ENCODE measurements around the gene MPP3.
"Not testable (repeated sequence)": the region's sequence is repeated elsewhere in the genome, so short reads cannot be mapped to it uniquely, and the experiment has no call there.

Gene MPP3

GRCh38 chr17:43801844-43802243 is 31.1 kb downstream of the MPP3 start:
- no peak for DNase-seq

- DNase-seq: no peak
Measured at GRCh38 chr17:43800736-43801135, 32.2 kb downstream of the MPP3 start.

- no peak for DNase-seq
Measured at GRCh38 chr17:43799047-43799446, 33.9 kb downstream of the MPP3 start.

GRCh38 chr17:43798024-43798423 is 34.9 kb downstream of the MPP3 start:
- not testable (repeated sequence) for DNase-seq

DNA sequence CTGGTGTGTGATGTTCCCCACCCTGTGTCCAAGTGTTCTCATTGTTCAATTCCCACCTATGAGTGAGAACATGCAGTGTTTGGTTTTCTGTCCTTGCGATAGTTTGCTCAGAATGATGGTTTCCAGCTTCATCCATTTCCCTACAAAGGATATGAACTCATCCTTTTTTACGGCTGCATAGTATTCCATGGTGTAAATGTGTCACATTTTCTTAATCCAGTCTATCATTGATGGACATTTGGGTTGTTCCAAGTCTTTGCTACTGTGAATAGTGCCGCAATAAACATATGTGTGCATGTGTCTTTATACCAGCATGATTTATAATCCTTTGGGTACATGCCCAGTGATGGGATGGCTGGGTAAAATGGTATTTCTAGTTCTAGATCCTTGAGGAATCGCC is 40.3 kb downstream of the MPP3 start:
- not testable (repeated sequence) for DNase-seq

DNA sequence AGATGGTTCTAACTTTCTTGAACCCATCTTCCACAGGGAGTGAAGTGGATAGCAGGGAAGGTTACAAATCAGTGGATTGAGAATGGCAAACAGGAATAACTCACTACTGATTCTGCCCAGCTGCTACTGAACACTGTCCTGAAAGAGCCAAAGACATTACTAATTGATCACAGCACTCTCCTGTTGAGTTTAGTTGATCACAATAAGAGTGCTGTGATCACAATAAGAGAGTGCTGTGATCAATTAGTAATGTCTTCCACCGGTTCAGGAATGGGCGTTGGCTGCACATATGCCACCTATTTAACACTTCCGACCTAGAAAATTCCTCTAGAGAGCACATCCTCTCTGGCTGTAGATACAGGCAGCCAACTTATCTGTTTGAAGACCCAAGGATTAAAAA is 41.4 kb downstream of the MPP3 start:
- DNase-seq: peak; percentile 46

DNA sequence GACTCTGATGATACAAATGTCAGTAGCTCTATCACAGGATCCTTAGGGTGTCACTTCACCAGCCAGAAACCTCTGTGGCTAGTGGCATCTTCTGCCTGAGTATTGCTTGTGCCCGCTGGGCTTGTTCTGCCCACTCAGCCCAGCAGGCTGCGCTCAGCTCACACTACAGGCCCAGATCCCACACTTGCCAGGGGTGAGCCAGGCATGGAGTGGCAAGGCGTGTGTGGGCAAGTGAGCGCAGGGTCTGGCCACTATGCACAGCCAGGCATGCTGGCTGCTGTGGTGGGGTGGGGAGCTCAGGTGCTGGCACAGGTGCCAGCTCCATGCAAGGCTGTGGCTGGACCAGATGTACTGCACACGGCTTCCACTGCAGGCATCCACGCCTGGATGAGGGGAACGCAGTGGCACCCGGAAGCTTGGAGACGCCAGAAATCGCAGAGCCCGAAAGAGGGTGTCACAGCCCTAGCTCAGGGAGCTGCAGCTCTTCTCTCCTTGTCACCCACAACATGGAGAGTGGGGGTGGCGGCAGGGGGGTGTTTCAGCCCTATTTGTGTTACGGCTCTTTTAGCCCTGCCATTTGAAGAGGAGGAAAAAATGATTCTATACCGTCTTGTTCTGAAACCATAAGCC is 42.5 kb downstream of the MPP3 start:
- no peak for DNase-seq

GRCh38 chr17:43789482-43789881 is 43.5 kb downstream of the MPP3 start:
- DNase-seq: no peak

DNA sequence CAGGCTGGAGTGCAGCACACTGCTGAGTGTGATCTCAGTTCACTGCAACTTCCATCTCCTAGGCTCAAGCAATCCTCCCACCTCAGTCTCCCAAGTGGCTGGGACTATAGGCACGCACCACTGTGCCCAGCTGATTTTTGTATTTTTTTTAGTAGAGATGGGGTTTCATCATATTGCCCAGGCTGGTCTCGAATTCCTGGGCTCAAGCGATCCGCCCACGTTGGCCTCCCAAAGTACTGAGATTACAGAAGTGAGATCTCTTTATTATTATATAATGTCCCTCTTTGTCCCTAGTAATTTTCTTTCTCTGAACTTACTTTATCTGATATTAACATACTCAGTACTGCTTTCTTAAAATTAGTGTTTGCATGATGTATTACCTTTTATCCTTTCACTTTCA is 44.4 kb downstream of the MPP3 start:
- no peak for DNase-seq

DNA sequence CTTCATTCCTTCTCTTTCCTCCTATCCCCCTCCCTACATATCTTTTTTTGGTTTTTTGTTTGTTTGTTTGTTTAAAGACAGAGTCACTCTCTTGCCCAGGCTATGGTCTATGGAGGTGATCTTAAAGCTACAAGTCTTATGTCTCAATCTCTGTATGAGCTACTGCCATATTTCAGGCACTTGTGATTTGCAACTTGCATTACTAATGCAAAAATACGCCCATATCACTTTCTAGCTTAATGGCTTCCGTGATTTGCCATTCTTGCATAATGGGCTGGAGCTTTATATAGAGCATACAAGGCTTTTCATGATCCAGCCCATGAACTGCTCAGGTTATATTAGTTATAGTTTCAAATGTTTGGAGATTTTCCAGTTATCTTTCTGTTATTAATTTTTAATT is 45.2 kb downstream of the MPP3 start:
- DNase-seq: no peak

- DNase-seq: no peak
Measured at GRCh38 chr17:43784628-43785101, 48.3 kb downstream of the MPP3 start.

DNA sequence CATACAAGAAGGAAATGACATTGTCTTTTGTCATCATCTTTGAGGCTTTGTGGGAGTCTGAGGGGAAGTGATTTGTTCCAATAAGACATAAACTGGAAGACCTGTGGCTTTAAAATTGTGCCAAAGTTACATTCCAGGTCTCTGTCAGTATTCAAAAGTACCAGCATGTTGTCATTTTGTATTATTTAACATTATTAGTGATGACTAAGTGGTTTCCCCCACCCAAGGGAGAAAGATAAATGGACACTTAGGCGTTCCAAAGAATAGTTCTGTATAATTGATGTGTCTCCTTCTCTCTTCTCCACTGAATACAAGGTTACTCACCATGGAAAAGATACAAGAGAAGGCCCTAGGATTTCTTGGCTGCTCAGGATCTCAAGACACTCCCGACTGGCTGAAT is 48.9 kb downstream of the MPP3 start:
- no peak for DNase-seq

GRCh38 chr17:43782913-43783680 is 49.8 kb downstream of the MPP3 start:
- DNase-seq: no peak

- no peak for DNase-seq
Measured at GRCh38 chr17:43780135-43780534, 52.8 kb downstream of the MPP3 start, which contains the start of gene CFAP97D1. CFAP97D1 (plus strand) TSS chr17:43780435; CDS start chr17:43780463, 28 bp downstream.

DNA sequence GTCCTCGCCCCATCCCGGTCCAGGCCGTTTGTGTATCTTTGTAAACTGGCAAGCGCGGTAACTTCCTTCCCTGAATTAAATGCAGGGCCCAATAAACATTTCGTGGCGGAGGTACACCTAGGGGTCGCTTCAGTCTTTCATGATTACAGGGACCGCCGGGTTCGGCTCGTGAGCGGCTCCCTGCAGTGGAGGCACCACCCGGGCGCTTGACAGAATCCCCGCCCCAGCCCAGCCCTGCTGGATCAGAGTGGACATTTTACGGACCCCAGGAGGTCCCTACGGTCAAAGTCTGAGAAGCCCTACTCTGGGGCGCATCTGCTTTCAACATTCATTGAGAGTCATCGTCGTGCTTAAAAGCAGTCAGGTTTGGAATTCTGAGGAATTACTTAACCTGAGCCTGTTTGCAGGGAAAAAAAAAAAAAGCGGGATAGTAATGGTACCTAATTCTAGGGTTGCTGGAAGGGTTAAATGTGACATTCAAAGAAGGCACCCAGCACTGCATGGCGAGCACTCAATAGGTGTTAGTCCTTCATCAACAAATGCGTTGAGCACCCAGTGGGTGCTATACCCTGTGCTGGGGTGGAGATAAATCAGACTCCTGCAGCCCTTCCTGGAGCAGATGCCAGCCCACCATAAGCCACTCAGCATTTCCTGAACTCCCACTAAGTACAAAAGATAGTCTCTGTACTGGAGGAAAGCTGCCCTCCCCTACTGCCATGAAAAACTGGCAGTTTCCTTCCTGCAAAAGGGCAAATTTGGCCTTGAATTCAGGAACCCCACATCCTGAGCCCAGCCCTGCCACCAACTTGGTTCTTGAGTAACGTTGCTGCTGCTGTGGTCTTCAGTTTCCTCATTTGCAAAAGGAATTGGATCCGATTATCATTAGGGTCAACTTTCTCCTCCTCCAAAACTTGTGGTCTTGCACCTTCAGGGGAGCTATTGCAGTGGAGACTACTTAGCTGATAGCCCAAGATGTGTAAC is 53.5 kb downstream of the MPP3 start:
- peak; percentile 54 for DNase-seq

DNA sequence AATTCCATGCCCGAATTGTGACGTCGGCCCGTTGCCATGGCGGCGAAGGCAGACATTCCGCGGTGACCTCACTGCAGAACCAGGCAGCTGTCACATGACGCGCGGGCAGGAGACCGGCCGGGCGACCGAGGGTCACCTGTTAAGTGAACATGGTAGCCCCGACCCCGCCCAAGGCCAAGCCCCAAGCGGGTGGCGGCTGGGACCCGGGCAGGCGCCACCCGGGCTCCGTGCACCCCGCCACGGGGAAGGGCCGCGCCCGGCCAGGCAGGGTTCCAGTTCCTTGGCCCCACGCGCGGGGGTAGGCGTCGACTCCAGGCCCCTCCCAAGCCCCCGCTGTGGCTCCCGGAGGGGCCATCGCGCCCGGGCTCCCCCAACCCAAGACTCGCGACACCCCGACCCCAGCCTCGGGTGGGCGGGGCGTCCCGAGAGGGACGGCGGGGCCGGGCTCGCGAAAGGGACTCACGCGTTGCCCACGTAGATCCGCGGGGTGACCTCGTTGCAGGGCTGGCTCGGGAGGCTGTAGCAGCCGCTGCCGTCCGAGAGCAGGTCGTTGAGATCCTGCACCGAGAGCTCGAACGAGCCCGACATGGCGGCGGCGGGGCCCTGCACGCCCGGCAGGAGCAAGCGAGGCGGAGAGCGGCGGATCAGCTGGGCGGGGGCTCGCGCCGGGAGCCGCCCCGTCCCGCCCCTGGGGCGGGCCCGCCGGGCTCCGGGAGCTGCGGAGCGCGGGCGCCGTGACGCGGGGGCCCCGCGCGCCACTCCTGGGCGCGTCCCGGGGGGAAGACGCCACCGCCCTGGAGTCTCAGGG is 54.4 kb downstream of the MPP3 start, which contains the start of gene DUSP3:
TSS of gene DUSP3 (minus strand) at position 641 of the 808 bp plus-strand sequence. CDS start at position 588, 53 bp downstream.
- peak; percentile 78 for DNase-seq

GRCh38 chr17:43774304-43775250 is 58.4 kb downstream of the MPP3 start:
- DNase-seq: no peak

GRCh38 chr17:43772877-43773648 is 59.9 kb downstream of the MPP3 start:
- DNase-seq: peak; percentile 95

GRCh38 chr17:43771463-43771862 is 61.5 kb downstream of the MPP3 start:
- no peak for DNase-seq

DNA sequence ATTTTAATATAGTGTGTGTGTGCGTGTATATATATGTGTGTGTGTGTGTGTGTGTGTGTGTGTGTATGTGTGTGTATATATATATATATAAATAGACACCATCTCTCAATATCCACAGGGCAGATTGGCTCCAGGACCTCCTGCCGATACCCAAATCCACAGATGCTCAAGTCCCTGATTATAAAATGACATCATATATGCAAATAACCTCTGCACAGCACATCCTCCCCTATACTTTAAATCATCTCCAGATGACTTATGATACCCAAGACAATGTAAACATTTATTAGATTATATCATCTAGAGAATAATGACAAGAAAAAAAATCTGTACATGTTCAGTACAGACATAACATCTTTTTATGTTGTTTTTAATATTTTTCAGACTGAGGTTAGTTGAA is 62.0 kb downstream of the MPP3 start:
- DNase-seq: no peak

Measured in hematopoietic multipotent progenitor cell treated with erythropoietin and hydrocortisone succinate and interleukin-3 and kit ligand, for 6 days (in vitro differentiated cells).